ENCODE results near the gene UBXN10. TPM values are rescaled to one million over a fixed set of nuclear protein-coding genes. Genes with fewer than 3 reads are reported as not detected.

The UBXN10 gene
- total RNA-seq, 2 experiments from 2014 or later: 1.1 to 1.2 TPM

GRCh38 chr1:20148571-20149500 is 37.1 kb upstream of the UBXN10 start:
- Mint-ChIP-seq H3K4me3 (no peak overlapping the region), H3K4me1 (peaks cover 3% of the 10 kb centered on the region), H3K36me3 (no peaks in the 10 kb centered on the region), H3K27me3 (no peaks in the 10 kb centered on the region), H3K9me3 (no peaks in the 10 kb centered on the region), H3K27ac (no peak overlapping the region)
- DNase-seq: no peak

DNA sequence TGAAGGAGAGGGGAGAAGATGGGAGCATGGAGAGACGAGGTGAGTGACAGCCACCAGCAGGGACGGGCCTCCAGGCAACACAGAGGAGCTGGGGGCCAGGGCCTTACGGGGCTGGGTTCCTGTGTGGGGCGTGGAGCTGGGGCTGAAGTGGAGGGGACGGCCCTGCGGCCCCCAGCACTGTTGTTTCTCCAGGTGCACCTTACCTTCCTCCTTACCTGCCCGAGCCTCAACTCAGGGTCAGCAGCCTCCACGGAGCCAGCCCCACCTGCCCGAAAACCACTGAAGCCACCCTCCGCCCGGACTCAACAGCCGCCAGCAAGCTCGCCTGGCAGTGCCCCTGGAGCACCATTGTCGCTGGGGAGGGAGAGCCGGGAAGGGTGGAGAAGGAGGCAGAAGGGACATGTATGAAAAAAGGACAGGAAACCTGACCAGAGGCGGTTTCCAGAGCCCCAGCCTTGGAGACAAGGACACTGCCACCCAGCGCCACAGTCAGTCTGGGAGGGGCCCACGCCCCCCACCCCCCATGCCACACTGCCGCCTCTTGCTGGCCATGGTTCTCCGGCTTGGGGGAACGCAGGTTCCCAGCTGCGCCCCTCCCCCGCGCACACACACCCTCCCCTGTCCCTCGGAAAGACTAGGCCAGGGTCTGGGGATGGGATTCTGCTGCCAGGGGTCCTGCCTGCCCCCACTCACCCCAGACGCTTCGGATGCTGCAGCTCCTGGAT is 36.1 kb upstream of the UBXN10 start:
- Mint-ChIP-seq H3K9me3 (no peaks in the 10 kb centered on the region), H3K36me3 (no peaks in the 10 kb centered on the region), H3K27me3 (no peaks in the 10 kb centered on the region), H3K4me3 (no peak overlapping the region), H3K4me1 (peaks cover 7% of the 10 kb centered on the region), H3K27ac (no peak overlapping the region)
- DNase-seq: no peak

DNA sequence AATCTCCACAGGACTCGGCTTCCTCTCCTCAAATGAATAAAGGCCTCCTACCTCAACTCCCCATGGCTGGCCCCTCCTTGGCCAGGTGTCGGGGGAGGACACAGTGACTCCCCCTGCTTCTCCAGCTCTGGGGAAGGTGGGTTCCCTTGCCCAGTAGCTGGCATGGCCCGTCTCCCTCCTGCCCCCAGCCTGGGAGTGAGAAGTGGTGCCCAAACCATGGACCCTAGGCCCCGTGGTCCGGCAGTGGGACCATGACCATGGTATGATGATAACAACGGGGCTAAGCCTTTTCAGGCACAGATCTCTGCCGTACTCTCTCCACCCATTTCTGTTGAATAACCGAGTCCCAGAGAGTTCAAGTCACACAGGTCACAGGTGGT is 35.6 kb upstream of the UBXN10 start:
- H3K4me3 Mint-ChIP-seq: no peak overlapping the region
- H3K36me3 Mint-ChIP-seq: no peaks in the 10 kb centered on the region

GRCh38 chr1:20150969-20151368 is 34.9 kb upstream of the UBXN10 start:
- Mint-ChIP-seq H3K4me1 (peaks cover 7% of the 10 kb centered on the region), H3K36me3 (no peaks in the 10 kb centered on the region), H3K9me3 (no peaks in the 10 kb centered on the region), H3K27ac (no peak overlapping the region), H3K4me3 (no peak overlapping the region), H3K27me3 (no peaks in the 10 kb centered on the region)
- no peak for DNase-seq

More for the DNA sequence above, 35.6 kb upstream of the UBXN10 start:
- DNase-seq: no peak
- Mint-ChIP-seq H3K4me1 (peaks cover 7% of the 10 kb centered on the region), H3K9me3 (no peaks in the 10 kb centered on the region), H3K27me3 (no peaks in the 10 kb centered on the region), H3K27ac (no peak overlapping the region)

DNA sequence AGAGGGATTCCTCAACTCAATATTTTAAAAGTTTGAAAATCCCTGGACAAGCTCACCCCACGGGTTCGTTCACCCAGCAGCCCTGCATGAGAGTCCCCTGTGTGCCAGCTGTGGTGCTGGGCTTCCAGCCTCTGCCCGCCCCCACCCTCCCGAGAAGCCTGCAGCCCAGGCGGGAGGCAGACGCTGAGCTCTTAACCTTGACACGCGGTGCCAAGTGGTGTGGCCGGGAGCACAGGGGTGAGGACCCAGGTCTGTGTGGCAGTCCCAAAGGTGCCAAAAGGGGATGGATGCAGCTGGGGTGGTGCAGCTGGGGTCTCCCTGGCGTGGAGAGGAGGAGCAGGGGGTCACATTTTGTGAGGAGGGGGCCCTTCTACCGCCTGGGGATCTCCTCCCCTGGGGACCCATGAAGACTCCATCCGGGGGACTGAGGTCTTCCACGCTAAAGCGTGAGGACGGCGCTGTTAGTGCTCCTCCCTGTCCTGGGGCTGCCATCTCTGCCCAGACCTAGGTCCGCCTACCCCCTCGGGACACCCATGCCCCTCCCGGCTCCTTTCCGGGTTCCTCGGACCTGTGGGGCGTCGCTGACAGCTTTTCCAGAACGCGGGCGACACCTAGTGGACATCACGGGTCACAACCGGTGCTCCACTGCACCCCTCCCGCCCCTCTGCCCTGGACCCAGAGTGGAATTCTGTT is 33.8 kb upstream of the UBXN10 start:
- Mint-ChIP-seq H3K4me3 (peak overlapping the region; percentile 64), H3K27me3 (no peaks in the 10 kb centered on the region), H3K9me3 (no peaks in the 10 kb centered on the region), H3K4me1 (peaks cover 7% of the 10 kb centered on the region), H3K36me3 (no peaks in the 10 kb centered on the region), H3K27ac (no peak overlapping the region)
- DNase-seq: peak; percentile 73

DNA sequence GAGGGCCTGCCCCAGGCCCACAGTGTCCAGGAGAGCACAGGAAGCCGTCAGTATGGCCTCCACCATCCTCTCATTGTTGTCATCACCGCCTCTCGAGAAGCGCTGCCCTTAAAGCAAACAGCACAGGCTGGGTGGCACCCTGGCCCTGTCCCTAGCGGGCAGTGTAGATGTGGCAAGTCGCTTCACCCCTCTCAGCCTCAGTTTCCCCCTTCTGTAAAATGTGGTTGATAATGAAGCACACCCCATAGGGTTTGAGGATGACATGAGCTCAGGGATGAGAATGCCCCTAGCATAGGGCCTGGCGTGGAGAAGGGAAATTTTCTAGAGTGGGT is 33.3 kb upstream of the UBXN10 start:
- Mint-ChIP-seq H3K36me3 (no peaks in the 10 kb centered on the region), H3K4me3 (no peak overlapping the region), H3K27me3 (no peaks in the 10 kb centered on the region), H3K27ac (no peak overlapping the region), H3K4me1 (peaks cover 7% of the 10 kb centered on the region), H3K9me3 (no peaks in the 10 kb centered on the region)
- DNase-seq: no peak

- no peaks in the 10 kb centered on the region for H3K27me3 Mint-ChIP-seq
- DNase-seq: no peak
- H3K36me3 Mint-ChIP-seq: no peaks in the 10 kb centered on the region
- H3K27ac Mint-ChIP-seq: no peak overlapping the region
- H3K4me3 Mint-ChIP-seq: no peak overlapping the region
- no peaks in the 10 kb centered on the region for H3K9me3 Mint-ChIP-seq
- peaks cover 7% of the 10 kb centered on the region for H3K4me1 Mint-ChIP-seq
Observed at GRCh38 chr1:20153000-20153418, 32.9 kb upstream of the UBXN10 start.

GRCh38 chr1:20154301-20154831 is 31.5 kb upstream of the UBXN10 start:
- Mint-ChIP-seq H3K4me1 (peaks cover 7% of the 10 kb centered on the region), H3K27ac (no peak overlapping the region), H3K9me3 (peaks cover under 1% of the 10 kb centered on the region), H3K27me3 (no peaks in the 10 kb centered on the region), H3K4me3 (no peak overlapping the region), H3K36me3 (no peaks in the 10 kb centered on the region)
- DNase-seq: no peak

GRCh38 chr1:20158358-20159070 is 27.4 kb upstream of the UBXN10 start:
- Mint-ChIP-seq H3K27me3 (no peaks in the 10 kb centered on the region), H3K4me3 (no peak overlapping the region), H3K9me3 (peaks cover 27% of the 10 kb centered on the region), H3K36me3 (peaks cover 10% of the 10 kb centered on the region), H3K27ac (no peak overlapping the region), H3K4me1 (peaks cover 4% of the 10 kb centered on the region)
- no peak for DNase-seq

DNA sequence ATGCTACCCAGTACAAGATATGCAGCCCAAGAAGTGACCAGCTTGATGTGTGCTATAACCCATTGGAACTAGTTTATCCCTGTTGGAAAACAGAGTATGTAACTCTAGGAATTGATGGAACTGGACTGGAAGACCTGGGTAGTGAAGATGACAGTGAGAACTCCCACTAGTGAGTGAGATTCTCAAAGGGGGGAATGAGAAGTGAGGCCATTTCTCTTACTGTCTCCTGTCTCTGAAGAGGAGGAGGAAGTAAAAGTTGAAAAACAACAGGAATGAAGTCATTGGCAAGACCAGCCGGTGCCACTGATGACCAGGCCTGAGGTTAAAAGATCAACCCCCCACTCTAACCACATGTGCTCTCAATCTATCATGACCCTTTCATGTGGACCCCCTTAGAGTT is 25.9 kb upstream of the UBXN10 start:
- no peaks in the 10 kb centered on the region for H3K4me1 Mint-ChIP-seq
- DNase-seq: no peak
- no peak overlapping the region for H3K4me3 Mint-ChIP-seq
- H3K27ac Mint-ChIP-seq: no peak overlapping the region
- H3K27me3 Mint-ChIP-seq: peaks cover under 1% of the 10 kb centered on the region
- peaks cover 32% of the 10 kb centered on the region for H3K9me3 Mint-ChIP-seq
- H3K36me3 Mint-ChIP-seq: peaks cover 10% of the 10 kb centered on the region

- H3K9me3 Mint-ChIP-seq: peaks cover 32% of the 10 kb centered on the region
- no peak for DNase-seq
- H3K27ac Mint-ChIP-seq: no peak overlapping the region
- H3K4me1 Mint-ChIP-seq: no peaks in the 10 kb centered on the region
- H3K4me3 Mint-ChIP-seq: no peak overlapping the region
- H3K36me3 Mint-ChIP-seq: peaks cover 11% of the 10 kb centered on the region
- H3K27me3 Mint-ChIP-seq: peaks cover 13% of the 10 kb centered on the region
Observed at GRCh38 chr1:20164694-20165202, 21.1 kb upstream of the UBXN10 start.

DNA sequence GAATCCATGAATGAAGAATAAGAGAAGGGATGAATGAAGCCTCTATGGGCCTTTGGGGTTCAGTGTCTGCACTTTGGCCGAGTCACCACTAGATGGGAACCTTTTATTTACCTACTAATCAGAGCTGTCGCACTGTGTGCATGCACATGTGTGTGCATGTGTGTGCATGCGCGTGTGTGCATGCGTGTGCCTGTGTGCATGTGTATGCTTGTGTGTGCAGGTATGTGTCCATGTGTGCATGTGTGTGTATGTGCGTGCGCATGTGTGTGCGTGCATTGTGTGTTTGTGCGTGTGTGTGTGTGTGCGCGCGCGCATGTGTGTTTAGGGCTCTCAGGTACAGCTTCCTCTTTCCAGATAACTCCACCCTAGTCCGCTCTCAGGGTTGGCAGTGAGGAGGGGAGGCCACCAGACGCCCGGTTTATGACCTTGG is 20.4 kb upstream of the UBXN10 start:
- DNase-seq: no peak
- Mint-ChIP-seq H3K36me3 (peaks cover 11% of the 10 kb centered on the region), H3K27ac (no peak overlapping the region), H3K9me3 (peaks cover 25% of the 10 kb centered on the region), H3K4me1 (no peaks in the 10 kb centered on the region), H3K27me3 (peaks cover 13% of the 10 kb centered on the region), H3K4me3 (no peak overlapping the region)

DNA sequence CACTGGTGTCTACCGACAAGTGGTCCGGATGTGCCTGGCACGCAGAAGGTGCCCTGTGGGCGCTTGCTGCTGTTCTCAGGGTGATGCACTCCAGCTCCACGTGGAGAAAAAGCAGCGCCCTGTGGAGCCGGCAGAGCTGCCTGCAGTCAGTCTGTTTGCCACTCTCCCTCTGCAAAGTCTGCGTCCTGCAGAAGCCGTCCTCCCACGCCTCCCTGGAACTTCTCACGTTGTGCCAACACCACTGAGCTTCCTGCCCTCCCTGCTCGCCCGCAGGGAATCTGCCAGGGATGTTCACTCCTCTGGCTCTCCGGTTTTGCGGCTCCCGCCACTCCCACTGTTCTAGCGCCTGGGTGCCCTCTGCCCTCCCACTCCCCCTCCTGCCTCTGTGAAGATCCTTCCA is 19.8 kb upstream of the UBXN10 start:
- Mint-ChIP-seq H3K27ac (no peak overlapping the region), H3K36me3 (peaks cover 8% of the 10 kb centered on the region)

DNA sequence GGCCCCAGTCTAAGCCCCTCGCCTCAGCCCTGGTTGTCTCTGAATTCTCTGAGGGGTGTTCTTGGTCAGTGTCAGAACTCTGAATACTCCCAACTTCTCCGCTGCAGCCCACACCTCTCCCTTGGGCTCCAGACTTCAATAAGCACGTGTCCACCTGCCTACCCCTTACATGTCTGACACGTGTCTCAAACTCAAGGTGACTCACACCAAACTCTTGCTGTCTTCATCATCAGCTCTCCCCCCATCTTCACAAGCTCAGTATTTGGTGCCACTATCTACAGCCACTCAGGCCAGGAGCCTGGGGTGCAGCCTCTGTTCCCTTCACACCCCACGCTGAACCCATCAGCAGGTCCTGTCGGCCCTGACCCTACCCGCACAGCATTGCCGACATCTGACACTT is 18.8 kb upstream of the UBXN10 start:
- Mint-ChIP-seq H3K27ac (no peak overlapping the region), H3K27me3 (peaks cover 13% of the 10 kb centered on the region), H3K9me3 (peaks cover 15% of the 10 kb centered on the region), H3K4me3 (no peak overlapping the region), H3K4me1 (peaks cover 6% of the 10 kb centered on the region), H3K36me3 (peaks cover 4% of the 10 kb centered on the region)
- no peak for DNase-seq

More for the DNA sequence above, 19.8 kb upstream of the UBXN10 start:
- no peak for DNase-seq
- Mint-ChIP-seq H3K4me1 (no peaks in the 10 kb centered on the region), H3K9me3 (peaks cover 21% of the 10 kb centered on the region), H3K27me3 (peaks cover 13% of the 10 kb centered on the region), H3K4me3 (no peak overlapping the region)
